Measurements from ENCODE around the gene SHC1. TPM values are rescaled to one million over a fixed set of nuclear protein-coding genes. Genes with fewer than 3 reads are reported as not detected.

Gene SHC1
- total RNA-seq, 1 experiment from 2014 or later = 265 TPM

DNA sequence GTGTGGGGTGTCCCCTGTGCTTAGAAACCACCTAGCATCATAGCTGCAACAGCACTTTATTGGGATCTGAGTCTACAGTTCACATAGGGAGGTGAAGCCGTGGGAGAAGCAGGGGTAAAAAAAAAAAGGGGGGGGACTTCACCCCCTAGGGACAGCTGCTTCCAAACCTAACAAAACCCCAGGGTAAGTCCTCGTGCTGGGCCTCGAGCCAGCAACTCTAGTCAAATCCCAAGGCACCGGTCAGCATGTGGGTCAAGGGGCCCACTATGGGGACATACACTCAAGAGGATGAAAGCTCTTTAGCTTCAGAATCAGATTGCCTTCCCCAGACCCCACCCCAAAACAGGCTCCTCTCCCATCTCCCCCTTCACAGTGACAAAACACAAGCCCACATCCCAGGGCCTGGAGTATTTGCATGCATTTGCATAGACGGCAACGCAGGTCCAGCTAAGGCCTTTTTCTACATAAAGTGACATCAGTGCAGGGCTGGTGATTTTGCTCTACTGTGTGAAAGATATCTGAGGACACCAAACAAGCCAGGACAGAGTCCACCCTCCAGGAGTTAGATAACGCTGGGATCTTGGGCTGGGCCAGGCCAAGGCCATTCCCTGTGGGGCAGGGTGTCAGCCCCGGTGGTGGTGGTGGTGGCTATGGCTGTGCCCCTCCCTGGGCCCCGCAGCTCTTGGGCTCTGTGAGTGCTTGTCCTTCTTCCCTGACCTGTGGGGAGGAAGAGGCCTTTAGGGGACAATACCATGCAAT, 26.0 kb downstream of the SHC1 start:
- DNase-seq (ENCODE audit: low spot score) = no peak
- in situ Hi-C loops (cut with HindIII; ENCODE audit: low sequenced_read_pairs) = no loop called here

- DNase-seq (ENCODE audit: low spot score) = no peak
- in situ Hi-C loops (cut with HindIII; ENCODE audit: low sequenced_read_pairs) = no loop called here
Observed at GRCh38 chr1:154943649-154944400, 26.7 kb downstream of the SHC1 start.

- DNase-seq (ENCODE audit: low spot score) = peak; percentile 66
- in situ Hi-C loops (cut with HindIII; ENCODE audit: low sequenced_read_pairs) = no loop called here
Observed at GRCh38 chr1:154941333-154942013, 29.1 kb downstream of the SHC1 start.

GRCh38 chr1:154940651-154941194, 29.8 kb downstream of the SHC1 start:
- no peak for DNase-seq (ENCODE audit: low spot score)
- in situ Hi-C loops (cut with HindIII; ENCODE audit: low sequenced_read_pairs) = no loop called here

- no peak for DNase-seq (ENCODE audit: low spot score)
- in situ Hi-C loops (cut with HindIII; ENCODE audit: low sequenced_read_pairs) = no loop called here
Observed at GRCh38 chr1:154940213-154940560, 30.4 kb downstream of the SHC1 start.

GRCh38 chr1:154938604-154939399, 31.7 kb downstream of the SHC1 start:
- no peak for DNase-seq (ENCODE audit: low spot score)
- in situ Hi-C loops (cut with HindIII; ENCODE audit: low sequenced_read_pairs) = no loop called here

- DNase-seq (ENCODE audit: low spot score) = no peak
- in situ Hi-C loops (cut with HindIII; ENCODE audit: low sequenced_read_pairs) = no loop called here
Observed at GRCh38 chr1:154937988-154938386, 32.6 kb downstream of the SHC1 start.

DNA sequence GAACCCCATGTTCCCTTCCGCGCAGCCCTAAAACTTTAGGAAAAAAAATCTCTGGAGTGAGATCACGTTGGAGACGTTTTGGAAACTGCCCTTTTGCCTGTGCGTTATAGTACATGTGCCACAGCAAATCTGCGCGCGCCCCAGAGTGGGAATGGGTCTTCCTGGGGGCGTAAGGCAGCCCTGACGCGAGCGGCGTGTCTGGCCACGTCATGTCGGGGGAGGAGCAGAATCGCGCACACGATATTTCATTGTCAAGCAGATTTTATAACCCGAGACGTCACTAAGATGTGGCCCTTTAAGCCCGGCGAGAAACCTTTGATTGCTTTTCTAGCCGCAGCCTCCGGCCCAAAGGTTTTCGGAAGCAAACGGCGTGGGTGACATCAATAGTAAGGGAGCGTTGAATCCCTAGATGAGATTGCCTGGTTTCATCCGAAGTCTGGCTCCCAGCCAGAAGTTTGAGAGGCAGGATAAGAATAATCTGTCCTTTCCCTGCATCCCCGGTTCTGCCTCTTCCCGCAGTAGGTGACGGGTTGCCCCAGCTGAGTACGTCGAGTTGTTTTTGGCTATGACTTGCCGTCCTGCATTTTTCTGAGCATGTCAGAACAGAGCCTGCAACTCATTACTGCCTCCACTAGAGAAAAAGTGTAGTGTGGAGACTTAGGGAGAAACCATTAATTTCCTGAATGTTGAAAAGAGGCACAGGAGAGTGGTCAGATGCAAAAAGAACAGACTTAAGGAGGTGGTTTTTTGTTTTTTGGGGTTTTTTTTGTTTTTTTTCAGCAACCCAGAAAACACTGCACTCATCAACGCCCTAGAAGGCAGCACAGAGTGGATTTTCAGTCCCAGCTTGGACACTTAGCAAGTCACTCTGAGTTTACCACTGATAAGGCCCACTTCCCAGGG, 33.2 kb downstream of the SHC1 start:
- peak; percentile 97 for DNase-seq (ENCODE audit: low spot score)
- in situ Hi-C loops (cut with HindIII; ENCODE audit: low sequenced_read_pairs) = no loop called here

GRCh38 chr1:154936555-154937084, 33.9 kb downstream of the SHC1 start, which contains the start of gene PMVK:
TSS of gene PMVK (minus strand) at chr1:154936719. CDS start at chr1:154936685, 34 bp downstream.
- DNase-seq (ENCODE audit: low spot score) = peak; percentile 97
- in situ Hi-C loops (cut with HindIII; ENCODE audit: low sequenced_read_pairs) = no loop called here

GRCh38 chr1:154935749-154936554, 34.6 kb downstream of the SHC1 start:
- in situ Hi-C loops (cut with HindIII; ENCODE audit: low sequenced_read_pairs) = no loop called here
- DNase-seq (ENCODE audit: low spot score) = no peak

- DNase-seq (ENCODE audit: low spot score) = no peak
- in situ Hi-C loops (cut with HindIII; ENCODE audit: low sequenced_read_pairs) = no loop called here
Observed at GRCh38 chr1:154934358-154934948, 36.1 kb downstream of the SHC1 start.

GRCh38 chr1:154931940-154932487, 38.5 kb downstream of the SHC1 start:
- in situ Hi-C loops (cut with HindIII; ENCODE audit: low sequenced_read_pairs) = no loop called here
- DNase-seq (ENCODE audit: low spot score) = no peak

- no peak for DNase-seq (ENCODE audit: low spot score)
- in situ Hi-C loops (cut with HindIII; ENCODE audit: low sequenced_read_pairs) = no loop called here
Observed at GRCh38 chr1:154926201-154926600, 44.3 kb downstream of the SHC1 start.

DNA sequence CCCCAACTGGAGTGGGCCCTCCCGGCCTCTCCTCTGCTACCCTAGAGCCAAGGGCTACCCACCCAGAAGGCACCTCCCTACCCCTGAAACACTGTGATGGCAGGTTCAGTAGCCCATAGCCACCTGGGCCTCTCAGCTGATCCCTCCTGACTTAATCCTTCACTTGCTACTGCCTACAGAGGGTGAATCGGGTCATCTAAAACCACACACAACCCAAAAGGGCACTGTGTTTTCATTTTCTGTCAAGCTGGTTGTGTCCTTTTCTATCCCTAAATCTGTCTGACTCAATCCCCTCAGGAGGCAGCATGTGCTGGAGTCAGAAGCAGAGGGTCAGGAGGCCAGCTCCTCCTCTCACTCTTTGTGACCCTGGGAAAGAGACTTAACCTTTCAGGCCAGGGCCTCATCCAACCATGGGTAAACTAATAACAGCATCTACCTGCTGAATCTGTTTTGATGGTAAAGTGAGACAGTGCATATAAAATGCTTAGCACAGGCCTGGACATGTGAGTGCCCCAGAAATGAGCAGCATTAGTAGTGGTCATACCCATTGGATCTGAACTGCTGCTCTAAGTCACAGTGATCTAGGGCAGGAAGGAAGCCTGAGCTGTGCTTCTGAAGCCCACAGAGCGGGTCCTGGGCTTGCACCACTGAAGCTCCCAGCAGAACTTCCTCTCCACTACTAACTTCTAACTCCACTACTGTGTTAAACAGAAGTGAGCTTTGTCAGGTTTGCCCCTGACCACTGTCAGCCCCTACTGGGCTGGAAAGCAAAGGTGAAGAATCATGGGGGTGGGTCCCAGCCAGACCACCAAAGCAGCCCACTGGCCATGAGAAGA, 45.0 kb downstream of the SHC1 start:
- in situ Hi-C loops (cut with HindIII; ENCODE audit: low sequenced_read_pairs) = no loop called here
- no peak for DNase-seq (ENCODE audit: low spot score)

GRCh38 chr1:154923695-154924094, 46.9 kb downstream of the SHC1 start:
- DNase-seq (ENCODE audit: low spot score) = no peak
- in situ Hi-C loops (cut with HindIII; ENCODE audit: low sequenced_read_pairs) = no loop called here

GRCh38 chr1:154913273-154913672, 57.3 kb downstream of the SHC1 start:
- in situ Hi-C loops (cut with HindIII; ENCODE audit: low sequenced_read_pairs) = no loop called here

More at GRCh38 chr1:154913273-154913672, 57.3 kb downstream of the SHC1 start:
- no peak for DNase-seq (ENCODE audit: low spot score)
